Ramos (cell line): ENCODE data around the gene HMG20B.

ENCODE experiments used
- in situ Hi-C: fragments of 300-500 bp; cut with MboI; formaldehyde crosslinking; loops from one replicate; pipeline ENCODE4 v1.14.3; 2022; ENCODE audit warnings: low sequenced_read_pairs; ENCODE audit not compliant: unreplicated experiment

HMG20B gene

DNA sequence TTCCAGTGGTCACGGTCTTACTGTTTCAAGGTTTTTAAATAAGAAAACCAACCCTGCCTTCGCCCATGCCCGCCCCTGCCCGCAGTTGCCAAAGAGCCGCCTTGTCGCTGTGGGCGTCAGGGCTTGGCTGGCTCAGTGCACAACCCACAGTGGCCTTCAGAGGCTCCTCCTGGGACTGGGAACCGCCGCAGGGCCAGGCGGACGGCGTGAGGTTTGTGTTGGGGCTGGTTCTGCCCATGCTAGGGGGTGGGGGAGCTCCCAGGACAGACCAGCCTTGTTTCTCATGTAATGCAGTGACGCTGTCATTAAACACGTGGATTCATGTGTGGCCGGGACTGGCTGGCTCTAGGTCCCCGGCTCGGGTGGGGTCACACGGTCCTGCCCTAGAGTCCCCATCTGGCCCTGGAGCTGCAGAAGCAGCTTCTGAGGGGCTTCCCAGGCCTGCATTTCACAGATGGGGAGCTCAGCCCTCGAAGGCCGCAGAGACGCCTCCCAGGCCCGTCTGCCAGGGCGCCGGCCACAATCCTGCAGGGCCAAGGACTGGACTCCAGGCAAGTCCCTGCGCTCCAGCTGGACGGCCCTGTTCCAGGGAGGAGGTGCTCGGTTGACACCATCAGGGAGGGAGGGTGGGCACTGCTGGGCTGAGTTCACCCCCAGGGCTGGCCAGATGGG, 36.2 kb upstream of the HMG20B start:
- in situ Hi-C loops: no loop called here

- in situ Hi-C loops: no loop called here
Measured at GRCh38 chr19:3537101-3537437, 35.7 kb upstream of the HMG20B start.

GRCh38 chr19:3537438-3538240, 35.1 kb upstream of the HMG20B start:
- in situ Hi-C loops: no loop called here

DNA sequence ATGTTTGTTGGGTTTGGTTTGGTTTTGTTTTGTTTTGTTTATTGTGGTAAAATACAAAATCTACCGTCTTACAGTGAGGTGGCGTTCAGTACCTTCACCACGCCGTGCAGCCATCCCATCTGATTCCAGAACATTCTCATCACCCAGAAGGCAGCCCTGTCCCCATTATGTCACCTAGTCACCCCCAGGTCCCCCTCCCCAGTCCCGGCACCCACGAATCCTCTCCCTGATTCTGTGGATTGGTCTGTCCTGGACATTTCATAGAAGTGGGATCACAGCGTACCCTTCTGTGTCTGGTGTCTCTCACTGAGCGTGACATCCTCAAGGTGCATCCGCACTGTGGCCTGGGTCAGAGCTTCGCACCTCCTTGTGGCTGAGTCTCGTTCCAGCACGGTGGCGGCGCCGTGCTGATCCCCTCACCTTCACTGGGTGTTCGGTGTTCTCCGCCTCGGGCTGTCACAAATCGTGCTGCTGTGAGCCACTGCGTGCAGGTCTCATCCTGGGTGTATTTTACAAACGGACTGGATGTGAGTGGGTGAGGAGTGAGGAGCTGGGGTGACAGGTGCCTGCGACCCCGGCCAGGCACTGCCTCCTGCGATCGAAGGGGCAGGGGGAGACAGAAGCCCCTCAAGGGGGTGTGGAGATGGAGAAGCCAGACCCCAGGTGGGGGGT, 34.4 kb upstream of the HMG20B start:
- in situ Hi-C loops: no loop called here

GRCh38 chr19:3538965-3539755, 33.6 kb upstream of the HMG20B start, which contains the start of gene TEKTIP1:
Gene TEKTIP1, plus strand, starts transcription at chr19:3539174. Its CDS starts 4 bp downstream, at chr19:3539178.
- in situ Hi-C loops: no loop called here

DNA sequence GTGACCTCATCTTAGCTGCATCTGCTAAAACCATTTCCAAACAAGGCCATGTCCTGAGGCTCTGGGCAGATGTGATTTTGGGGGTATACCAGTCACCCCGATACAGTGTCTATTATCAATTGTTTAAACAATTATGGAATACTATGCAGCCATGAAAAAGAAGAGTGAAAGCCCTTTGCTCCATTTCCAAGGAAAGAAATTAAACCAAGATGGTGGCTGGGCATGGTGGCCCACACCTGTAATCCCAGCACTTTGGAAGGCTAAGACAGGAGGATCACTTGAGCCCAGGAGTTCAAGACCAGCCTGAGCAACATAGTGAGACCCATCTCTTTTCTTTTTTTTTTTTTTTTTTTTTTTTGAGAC, 33.0 kb upstream of the HMG20B start:
- in situ Hi-C loops: loop anchor here (10.0 kb wide), 1 partner anchor 75 kb away; no protein-coding TSS in a partner anchor

DNA sequence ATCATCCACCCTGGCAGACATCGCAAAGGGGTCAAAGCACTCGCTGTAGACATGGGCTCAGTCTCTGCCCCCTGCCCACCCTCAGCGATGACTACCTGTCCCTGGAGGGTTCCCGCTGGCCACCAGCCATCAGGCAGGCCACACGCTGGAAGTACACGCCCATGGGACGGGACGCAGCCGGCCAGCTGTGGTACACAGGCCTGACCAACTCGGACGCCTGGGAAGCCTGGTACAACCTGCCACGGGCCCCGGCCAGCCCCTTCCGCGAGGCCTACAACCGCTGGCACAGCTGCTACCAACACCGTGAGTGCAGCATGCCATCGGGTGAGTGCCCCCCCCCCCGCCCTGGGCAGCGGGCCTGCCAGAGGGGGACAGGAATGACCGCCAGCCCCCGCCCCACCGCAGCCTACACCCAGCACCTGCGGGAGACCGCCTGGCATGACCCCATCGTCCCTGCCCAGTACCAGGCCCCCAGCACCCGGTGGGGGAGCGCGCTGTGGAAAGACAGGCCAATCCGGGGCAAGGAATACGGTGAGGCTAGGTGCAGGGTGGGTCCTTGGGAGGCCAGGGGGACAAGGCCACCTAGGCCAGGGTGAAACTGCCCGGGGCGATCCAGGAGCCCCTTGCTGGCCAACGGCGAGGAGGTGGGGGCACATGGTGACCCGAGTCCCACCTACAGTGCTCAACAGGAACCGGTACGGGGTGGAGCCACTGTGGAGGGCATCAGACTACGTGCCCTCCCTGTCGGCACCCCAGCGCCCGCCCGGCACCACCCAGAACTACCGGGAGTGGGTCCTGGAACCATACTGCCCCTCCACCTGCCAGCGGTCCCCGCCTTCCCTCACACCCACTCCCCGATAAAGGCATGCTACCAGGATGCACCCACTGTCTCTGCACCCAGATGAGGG, 29.3 kb upstream of the HMG20B start:
- in situ Hi-C loops: loop anchor here (10.0 kb wide), 1 partner anchor 71 kb away; no protein-coding TSS in a partner anchor

DNA sequence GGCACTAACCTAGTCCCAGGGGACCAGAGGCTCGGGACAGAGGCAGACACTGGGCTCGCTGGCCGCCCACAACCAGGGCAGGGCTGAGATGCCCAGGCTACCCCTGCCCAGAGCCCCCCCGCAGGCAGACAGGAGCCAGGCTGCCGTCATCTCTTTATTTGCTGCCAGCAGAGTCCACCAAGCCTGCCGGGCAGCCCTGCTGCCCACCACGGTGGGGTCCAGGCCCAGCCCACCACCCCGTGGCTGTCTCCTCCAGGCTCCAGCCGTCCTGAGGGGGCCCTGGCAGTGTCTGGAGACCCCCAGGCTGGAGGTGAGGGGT, 28.7 kb upstream of the HMG20B start:
- in situ Hi-C loops: loop anchor here (10.0 kb wide), 1 partner anchor 71 kb away; no protein-coding TSS in a partner anchor

DNA sequence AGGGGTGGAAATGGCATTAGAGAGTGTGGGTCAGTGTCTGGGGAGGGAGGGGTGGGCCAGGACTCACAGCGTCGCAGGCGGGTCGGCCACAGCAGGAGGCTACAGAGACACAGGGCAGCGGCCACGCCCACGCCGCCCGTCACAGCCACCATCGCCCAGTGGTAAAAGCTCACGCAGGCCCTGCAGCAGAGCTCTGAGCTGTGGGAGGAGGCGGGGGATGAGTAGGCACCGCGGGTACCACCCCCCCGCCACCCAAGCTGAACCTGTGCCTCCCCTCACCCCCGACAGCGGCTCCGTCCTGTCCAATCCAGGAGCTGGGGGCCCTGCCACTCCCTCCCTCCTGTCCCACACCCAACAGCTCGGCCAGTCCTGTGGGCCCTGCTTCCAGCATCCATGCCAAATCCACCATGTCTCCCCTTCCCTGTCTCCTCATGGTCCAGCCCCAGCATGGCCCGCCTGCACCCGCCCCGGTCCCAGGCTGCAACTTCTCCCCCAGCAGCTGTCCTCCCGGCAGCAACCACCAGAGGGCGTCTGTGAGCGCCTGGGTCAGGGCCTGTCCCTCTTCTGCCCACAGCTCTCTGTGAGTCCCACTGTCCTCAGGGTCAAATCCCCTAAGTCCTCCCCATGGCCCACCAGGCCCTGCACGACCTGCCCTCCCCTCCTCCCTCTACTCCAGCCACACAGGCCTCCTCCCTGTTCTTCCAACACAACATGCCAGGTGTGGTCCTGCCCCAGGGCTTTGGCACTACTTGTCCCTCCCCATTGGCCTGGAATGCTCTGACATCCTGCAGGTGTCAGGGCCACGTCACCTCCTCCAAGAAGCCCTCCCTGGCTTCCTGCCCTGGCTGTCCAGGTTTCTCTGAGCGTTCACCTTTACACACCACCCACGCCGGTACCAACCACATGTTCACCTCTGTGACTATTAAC, 27.7 kb upstream of the HMG20B start:
- in situ Hi-C loops: loop anchor here (10.0 kb wide), 1 partner anchor 70 kb away; no protein-coding TSS in a partner anchor

DNA sequence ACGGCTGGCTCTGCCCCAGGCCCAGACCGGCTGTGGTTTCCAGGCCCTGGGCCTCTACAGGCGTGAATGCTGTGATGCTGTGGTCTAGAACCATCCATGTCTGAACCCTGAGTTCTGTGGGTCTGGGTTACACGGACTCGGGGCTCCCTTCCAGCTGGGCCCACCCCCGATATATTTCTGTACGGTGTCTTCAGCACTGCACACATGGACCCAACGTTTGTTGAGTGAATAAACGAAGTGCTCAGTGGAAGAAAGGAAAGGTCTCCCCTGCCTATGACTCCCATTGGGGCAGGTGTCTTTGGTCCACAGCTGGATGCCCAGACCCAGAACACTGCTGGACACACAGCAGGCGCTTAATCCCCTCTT, 27.1 kb upstream of the HMG20B start:
- in situ Hi-C loops: loop anchor here (10.0 kb wide), 1 partner anchor 69 kb away; no protein-coding TSS in a partner anchor

- in situ Hi-C loops: loop anchor here (10.0 kb wide), 1 partner anchor 69 kb away; no protein-coding TSS in a partner anchor
Measured at GRCh38 chr19:3546119-3546518, 26.6 kb upstream of the HMG20B start.

DNA sequence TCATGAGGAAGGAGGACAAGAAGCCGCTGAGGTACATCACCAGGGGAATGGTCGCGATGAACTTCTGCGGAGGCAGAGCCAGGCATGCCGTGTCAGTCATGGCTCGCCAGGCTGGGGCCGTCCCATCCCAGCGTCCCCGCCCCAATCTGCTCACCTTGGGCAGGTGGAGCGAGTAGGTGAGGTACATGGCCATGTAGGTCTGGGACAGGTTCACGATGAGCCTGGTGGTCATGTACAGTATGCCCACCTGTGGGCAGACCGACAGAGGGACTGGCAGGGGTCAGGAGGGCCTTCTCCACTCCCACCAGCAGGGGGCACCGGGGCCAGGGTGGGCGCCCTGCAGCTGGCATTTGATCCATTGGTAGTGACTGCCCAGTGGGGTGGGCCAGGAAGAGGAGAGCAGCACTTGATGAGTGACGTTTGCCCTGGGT, 25.4 kb upstream of the HMG20B start:
- in situ Hi-C loops: loop anchor here (10.0 kb wide), 1 partner anchor 67 kb away; no protein-coding TSS in a partner anchor

GRCh38 chr19:3547767-3548282, 24.9 kb upstream of the HMG20B start:
- in situ Hi-C loops: loop anchor here (10.0 kb wide), 1 partner anchor 67 kb away; no protein-coding TSS in a partner anchor

GRCh38 chr19:3548606-3549005, 24.1 kb upstream of the HMG20B start:
- in situ Hi-C loops: loop anchor here (10.0 kb wide), 1 partner anchor 66 kb away; no protein-coding TSS in a partner anchor

DNA sequence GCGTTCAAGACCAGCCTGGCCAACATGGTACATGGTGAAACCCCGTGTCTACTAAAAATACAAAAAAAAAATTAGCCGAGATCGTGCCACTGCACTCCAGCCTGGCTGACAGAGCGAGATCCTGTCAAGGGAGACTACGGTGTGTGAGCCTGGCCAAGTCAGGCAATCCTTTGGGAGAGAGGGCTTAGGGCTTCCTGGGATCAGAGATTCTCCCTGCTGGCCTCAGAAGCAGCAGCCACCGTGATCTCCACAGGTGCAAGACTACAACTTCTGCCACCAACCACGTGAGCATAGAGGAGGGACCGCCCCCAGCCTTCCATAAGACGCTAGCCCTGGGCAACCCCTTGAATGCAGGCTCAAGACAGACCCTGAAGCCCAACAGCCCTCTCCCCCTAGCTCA, 22.9 kb upstream of the HMG20B start:
- in situ Hi-C loops: loop anchor here (10.0 kb wide), 1 partner anchor 65 kb away; no protein-coding TSS in a partner anchor

DNA sequence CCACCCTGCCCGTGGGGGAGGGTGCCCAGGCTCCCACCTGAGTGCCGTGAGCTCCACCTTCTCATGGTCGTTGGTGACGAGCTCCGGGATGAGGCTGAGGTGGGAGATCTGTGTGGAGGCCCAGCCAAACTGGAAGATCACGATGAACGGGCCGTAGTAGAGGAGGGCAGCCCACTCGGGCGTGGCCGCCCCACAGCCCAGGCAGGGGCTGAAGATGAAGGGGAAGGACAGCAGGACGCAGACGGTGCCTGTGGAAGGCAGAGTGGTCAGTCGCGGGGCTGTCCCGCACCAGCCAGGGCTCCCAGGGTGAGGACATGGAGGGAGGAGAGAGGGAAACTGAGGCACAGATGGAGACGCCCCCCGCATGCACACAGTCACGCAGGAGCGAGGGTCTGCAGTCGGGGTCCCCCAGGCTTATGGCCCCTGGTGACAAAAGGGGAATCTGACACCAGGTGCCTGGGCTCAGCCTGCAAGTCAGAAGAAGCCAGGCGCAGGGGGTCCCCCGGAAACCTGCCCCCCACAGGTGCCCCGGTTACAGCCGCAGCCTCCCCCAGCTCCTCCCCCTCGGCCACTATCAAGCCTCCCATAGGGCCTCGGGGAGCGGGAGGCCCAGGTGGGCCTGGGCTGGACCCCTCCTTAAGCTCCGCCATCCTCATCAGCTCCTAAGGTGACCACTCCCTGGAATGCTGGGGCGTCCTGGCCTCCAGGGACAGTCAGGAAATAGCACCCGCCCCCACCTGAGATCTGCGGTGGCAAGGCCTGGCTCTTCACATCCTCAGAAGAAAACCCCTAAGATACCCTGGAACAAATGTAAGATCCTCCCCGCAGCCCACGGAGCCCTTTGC, 21.6 kb upstream of the HMG20B start:
- in situ Hi-C loops: no loop called here

DNA sequence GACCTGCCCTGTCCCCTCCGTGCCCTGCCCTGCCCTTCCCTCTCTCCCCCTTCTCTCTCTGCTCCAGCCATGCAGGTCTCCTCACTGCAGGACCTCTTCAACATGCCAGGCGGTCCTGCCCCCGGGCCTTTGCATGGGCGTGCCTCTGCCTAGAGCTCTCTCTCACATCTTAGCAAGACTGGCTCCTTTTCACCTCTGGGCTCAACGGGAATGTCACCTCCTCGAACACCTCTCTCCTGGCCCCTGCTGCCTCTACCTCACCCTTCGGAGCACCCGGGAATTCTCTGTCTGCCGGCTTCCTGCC, 21.0 kb upstream of the HMG20B start:
- in situ Hi-C loops: no loop called here
